GM19455 (cell line): ENCODE data around the gene IPCEF1.

Experiments
- ATAC-seq: cut with Tn5 transposase; IDR thresholded peaks from one replicate; pipeline ENCODE4 v1.9.1; 2021; ENCODE audit not compliant: unreplicated experiment

Gene IPCEF1

DNA sequence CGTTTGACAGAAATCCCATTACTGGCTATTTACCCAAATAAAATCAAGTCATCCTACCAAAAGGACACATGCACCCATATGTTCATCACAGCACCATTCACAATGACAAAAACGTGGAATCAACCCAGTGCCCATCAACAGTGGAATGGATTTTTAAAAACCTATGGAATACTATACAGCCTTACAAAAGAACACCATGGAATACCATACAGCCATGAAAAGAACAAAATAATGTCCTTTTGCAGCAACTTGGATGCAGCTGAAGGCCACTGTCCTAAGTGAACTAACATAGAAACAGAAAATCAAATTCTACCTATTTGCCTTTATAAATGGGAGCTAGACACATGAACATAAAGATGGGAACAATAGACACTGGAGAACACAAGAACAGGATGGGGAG, 17.4 kb upstream of the IPCEF1 start:
- ATAC-seq = no peak

DNA sequence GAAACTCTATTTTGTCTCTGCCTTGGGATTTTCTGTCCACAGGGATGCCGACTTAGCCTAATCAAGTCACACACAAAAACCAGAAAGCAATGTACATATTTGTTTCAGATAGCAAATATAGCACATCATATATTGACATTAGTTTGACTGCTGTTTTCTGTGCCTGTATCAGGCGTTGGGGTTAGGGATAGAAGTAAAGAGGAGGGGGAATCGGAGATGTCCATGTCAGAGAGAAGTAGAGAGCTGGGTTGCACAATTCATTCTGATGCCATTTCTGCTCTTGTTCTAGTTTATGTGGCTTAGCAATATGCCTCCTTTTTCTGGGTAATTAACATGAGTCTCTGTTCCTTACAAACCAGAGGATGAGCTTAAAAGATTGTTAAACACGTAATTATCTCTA, 14.7 kb upstream of the IPCEF1 start:
- ATAC-seq = no peak

DNA sequence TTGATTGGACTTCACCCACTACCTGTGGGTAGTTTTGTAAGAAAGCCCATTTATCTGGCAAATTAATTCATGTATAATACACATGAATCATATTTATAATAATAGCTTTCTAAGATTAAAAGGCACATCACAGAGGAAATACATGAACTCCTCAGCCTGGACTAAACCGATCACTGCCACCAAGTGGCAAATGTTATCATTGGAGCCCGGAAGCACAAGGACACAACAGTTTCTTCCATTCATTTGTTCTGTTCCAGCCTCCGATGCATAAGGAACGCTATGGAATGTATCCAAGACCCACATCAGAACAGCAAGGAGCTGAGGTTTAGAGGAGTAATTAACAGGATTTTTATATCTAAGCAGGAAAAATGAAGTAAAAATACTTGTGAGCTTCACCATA, 13.9 kb upstream of the IPCEF1 start:
- ATAC-seq = no peak

DNA sequence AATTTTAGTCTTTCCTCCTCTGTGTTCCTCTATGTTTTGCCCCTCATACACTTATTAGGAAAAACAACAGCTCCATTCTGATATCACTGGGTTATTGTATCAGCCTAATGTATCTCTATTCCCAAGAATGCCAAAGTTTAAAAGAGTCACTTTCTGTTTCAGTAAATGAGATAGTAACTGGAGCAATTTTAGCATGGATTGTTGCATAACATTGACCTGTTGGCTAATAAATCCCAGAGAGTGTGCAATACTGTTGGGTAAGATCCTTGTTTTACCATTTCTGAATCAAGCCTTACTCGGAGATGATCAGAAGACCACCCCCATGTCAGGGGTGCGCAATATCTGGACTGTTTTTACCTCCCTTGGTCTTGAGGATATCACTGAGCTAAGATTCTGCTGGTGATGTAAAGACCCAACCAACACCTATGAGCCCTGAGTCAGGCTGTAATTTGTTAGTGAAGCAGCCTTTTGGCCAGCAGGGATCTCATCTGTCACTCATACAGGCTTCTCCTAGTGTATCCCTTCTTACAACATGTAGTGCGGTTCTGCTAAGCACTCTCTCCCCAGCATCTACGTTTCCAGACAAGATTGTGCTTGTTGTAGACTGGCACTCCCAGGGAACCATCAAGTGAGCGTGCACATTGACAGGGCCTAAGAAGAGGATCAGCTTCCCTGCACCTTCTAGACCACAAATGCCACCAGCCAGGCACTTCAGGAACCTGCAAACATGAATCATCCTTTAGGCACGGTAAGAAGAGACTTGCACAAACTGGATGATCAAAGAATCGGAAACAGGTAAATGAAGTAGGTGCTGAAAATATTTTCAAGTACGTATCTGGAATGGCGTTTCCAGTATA, 11.5 kb upstream of the IPCEF1 start:
- no peak for ATAC-seq

DNA sequence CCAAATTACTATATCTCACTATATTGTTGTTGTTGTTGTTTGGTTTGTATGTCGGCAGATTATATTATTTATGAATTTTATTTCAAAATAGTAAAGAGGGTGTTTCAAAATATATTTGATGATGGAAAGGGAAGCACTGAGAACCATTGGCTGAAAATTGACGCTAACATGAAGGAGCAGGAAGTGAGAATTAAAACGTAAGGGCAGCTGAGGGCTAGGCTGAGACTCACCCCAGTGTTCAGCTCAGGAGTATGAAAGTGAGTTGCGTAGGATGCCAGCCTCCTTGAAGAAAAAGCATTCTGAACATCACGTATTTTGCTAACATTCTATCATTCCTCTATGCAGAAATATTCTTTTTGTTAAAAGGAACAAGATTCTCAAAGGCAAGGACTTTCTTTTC, 10.7 kb upstream of the IPCEF1 start:
- ATAC-seq = no peak

DNA sequence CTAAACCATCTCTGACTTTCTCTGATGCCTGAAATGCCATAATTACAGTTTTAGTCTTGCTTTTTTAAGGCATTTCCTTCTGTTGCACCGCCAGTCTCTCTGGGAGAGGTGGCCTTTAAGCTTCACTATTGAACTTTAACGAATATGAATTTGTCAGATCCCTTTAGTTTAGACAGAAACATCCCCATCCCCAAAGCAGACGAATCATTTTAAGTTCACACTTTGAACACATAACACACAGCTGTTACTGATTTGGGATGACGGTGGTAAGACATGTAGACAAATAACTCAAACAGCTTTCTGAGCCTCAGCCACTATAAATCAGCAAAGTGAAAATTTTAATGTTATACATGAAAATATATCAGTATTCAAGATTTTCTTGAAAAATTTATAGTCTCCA, 7.2 kb upstream of the IPCEF1 start:
- ATAC-seq = no peak

DNA sequence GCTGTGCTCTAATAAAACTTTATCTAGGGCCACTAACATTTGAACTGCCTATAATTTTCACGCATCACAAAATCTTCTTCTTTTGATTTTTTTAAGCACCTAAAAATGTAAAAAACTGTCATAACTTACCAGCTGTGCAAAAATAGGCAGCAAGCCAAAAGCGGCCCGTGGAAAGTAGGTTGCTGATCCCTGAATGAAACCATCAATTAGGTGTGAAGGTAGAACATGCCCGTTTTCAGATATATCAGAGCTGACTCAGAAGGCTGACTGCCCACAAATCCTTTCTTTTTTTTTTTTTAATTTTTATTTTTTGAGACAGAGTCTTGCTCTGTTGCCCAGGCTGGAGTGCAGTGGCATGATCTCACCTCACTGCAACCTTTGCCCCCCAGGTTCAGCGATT, 4.9 kb upstream of the IPCEF1 start:
- ATAC-seq = no peak

DNA sequence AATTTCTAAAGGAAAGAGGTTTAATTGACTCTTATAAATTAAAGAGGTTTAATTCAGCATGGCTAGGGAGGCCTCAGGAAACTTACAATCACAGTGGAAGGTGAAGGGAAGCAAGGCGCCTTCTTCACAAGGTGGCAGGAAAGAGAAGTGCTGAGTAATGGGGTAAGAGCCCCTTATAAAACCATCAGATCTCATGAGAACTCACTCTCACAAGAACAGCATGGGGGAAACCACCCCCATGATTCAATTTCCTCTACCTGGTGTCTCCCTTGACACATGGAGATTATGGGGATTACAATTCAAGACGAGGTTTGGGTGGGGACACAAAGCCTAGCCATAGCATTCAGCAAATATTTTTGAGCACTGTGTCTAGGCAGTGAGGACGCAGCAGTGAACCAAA, 3.9 kb upstream of the IPCEF1 start:
- ATAC-seq = no peak

DNA sequence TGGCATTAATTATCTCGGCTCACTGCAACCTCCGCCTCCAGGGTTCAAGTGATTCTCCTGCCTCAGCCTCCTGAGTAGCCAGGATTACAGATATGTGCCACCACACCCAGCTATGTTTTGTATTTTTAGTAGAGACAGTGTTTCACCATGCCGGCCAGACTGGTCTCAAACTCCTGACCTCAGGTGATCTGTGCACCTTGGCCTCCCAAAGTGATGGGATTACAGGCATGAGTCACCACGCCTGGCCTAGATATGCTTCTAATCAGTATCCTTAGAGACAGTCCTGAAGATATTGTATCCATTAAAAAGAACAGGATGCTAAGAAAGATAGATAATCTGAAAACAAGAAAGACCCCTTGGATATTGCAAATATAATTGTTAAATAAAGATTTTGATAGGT, 3.1 kb upstream of the IPCEF1 start:
- ATAC-seq = no peak

DNA sequence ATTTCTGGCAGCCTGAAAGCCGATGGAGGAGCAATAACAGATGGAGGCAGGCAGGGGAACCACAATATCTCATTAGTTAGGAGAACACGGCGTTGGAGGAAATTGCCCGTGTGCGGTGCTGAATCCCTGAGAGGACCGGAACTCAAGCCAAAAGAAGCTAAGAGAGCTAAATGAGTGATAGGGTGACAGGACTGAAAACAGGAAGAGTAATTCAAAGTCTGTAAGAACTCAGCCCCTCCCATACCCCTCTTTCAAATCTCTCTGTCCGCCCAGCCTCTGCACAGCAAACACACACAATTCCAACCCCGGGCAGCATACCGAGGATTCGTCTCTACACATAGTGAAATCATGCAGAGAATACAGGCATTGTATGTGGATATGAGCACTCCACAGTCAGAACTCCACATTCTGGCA, 2.6 kb upstream of the IPCEF1 start:
- no peak for ATAC-seq

DNA sequence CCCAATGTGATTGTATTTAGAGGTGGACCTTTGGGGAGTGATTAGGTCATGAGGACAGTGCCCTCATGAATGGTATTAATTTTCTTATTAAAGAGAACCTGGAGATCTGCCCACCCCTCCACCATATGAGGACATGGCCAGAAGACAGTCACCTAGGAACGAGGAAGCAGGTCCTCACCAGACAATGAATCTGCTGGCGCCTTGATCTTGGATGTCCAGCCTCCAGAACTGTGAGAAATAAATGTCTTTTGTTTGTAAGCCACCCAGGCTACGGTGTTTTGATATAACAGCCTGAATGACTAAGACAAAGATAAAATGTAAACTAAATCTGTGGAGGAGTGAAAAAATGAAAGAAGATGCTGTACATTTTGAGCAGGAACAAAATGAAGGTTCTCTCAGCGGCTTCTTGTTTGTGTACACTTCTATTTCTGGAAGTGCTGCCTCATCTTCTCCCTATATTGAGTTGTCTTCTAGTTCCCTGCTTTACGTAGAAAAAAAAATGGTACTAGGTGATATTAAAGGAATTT, 1.5 kb upstream of the IPCEF1 start:
- ATAC-seq = no peak

DNA sequence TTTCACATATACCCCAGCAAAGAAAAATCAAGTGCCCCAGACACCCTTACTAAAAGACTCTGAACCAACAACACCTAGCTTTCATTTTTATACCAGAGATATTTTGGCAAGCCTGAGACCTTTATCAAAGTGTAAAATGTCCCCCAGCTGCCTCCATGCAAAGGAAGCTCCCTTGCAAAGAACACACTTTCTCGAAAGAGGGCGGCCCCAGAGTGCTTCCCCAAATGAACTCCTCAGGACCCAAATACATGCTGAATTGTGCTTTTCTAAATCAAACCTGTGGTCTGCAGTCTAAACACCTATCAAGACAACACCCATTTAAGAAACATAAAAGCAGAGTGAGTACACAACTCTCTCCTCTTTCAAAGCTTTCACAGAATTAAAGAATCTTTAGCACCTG, 490 bp downstream of the IPCEF1 start:
- ATAC-seq = no peak

DNA sequence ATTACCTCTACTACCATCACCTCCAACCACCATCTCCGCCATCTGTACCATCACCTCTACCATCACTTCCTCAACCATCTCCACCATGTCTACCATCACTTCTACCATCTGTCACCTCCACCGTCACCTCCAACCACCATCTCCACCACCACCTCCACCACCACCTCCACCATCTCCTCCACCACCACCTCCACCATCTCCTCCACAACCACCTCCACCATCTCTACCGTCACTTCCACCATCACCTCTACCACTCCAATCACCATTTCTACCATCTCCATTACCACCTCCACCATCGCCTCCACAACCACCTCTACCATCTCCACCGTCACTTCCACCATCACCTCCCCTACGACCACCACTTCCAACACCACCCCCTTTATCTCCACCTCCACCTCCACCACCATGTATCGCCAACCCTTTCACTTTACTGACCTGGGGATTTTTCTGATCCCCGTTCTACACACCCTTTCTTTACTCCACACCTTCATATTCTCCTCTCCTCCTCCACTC, 2.3 kb downstream of the IPCEF1 start:
- no peak for ATAC-seq

DNA sequence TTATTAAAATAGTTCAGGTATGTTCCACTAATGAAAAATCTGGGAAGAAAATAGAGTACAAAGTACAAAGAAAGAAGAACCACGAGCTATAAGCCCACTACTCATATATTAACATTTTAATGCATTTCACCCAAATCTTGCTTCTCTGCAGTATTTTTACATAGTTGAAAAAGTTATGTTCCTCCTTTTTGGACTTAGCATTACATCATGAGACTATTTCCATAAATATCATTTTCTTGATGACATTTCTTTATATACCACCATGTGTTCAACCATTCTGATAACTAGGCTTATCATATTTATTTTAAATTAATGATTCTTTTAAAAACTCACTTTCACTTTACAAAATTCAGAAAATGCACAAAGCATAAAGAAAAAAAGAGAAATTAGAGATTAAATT, 3.0 kb downstream of the IPCEF1 start:
- no peak for ATAC-seq

DNA sequence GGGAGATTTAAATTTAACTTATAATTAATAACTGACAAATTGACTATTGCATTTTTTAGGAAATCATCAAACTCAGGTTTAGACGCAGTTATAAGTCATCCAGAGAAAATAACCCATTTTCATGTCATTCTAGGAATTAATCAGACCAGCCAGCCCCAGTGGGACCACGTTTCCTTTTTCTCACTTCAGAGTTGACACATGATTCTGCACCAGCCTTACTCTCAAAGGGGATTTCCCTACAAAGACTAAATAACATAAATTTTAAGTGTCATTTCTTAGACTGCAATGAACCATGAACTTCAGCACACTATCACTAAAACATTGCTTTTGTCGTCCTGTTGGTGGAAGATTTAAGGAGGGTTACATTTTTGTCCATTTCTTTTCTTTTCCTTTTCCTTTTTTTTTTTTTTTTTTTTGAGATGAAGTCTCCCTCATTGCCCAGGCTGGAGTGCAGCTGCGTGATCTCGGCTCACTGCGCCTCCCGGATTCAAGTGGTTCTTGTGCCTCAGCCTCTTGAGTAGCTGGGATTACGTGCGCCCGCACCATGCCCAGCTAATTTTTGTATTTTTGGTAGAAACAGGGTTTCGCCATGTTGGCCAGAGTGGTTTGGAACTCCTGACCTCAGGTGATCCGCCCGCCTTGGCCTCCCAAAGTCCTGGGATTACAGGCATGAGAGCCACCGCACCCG, 3.6 kb downstream of the IPCEF1 start:
- peak; percentile 70 for ATAC-seq

DNA sequence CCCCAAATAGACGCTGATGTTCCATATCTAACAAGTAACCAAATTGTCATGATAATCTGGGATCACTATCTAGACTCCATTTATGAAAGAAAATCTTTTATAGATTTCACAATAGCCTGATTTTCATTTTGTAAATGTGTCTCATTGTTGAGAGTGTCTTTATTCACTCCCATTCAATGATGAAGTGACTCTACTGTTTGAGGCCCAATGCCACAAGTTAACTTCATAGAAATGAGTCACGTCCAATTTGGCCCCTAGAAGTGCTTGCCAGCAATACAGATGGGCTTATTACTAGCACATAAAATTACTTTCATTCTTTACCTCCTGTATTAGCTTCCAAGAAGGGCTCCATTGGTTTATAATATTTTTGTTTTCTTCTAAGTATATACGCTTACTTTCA, 6.3 kb downstream of the IPCEF1 start:
- no peak for ATAC-seq

DNA sequence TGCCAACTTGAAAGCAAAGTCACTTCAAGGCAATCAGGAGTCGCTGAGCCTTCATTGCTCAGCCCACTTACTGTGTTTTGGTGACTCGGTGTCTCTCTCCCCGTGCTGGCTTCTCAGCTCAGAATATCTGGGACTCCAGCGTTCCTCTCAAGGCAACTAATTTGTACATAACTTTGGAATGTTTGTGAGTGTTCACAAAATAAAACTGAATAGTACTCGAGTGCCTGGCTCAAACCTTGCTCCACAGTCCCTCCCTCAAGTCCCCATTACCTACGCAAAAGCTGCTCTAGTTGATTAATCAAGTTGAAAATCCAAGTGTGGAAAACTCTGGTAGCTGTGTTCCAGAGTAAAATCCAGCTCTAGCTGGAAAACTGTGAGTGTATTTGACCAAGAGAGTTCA, 8.6 kb downstream of the IPCEF1 start:
- ATAC-seq = no peak

DNA sequence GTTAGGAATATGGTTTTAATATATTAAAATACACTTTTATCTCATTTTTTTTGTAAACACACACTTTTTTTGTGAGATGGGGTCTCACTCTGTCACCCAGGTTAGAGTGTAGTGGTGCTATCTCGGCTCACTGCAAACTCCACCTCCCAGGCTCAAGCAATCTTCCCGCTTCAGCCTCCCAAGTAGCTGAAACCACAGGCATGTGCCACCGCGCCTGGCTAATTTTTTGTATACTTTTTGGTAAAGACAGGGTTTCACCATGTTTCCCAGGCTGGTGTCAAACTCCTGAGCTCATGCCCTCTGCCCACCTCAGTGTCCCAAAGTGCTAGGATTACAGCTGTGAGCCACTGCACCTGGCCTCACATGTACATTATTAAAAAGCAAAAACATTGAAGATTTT, 10.8 kb downstream of the IPCEF1 start:
- ATAC-seq = no peak

DNA sequence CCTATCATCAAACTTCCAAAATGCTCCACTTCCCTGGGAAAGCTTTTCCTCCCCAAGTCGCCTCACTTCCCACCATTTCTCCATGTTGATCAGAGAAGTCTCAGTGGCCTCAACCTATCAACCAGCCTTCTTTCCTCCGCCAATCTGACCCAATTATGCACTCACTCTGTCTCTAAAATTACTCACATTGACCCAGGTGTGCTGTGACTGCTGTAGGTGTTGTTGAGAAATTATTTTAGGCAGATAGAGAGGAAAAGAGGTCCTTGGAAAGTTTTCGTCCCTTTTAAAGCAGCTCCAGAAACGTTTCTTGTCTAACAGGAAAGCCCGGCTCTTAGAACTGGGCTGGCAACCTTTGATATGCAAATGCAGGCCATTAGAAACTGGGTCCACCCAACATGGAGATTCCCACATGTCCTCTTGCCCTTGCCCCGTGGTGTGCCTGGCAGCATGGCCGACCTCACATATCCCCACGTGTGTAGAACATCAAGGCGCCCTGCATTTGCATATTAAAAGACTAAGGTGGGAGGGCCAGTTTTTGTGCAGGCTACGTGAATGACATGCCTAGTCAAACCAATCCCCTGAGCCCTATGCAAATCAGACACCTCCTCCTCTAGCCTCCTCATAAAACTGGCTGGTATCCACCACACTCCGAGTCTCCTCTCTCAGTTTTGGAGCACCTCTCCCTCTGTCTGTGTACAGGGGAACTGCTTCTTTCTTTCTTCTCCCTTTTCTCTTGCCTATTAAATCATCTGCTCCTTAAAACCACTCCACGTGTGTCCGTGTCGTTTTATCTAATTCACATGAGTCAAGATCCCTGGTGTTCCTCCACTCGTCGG, 12.9 kb downstream of the IPCEF1 start:
- no peak for ATAC-seq

DNA sequence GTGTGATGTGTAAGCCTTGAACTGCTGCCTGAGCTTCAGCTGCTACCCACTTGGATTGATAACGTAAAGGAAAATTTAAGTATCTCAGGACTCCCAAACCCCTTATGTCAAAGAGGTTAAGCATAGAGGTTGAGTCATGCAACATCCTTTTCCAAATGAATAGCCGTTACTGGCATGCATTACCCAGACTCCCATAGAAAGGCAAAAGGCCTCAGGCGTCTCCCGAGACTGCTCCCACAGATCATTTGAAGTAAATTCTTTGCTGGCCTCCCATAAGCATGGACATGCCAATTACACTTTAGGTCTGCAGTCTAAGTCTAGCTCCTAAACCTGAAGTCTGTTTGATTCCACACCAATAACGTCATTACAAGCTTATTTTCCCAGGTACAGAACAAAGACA, 14.7 kb downstream of the IPCEF1 start:
- no peak for ATAC-seq

DNA sequence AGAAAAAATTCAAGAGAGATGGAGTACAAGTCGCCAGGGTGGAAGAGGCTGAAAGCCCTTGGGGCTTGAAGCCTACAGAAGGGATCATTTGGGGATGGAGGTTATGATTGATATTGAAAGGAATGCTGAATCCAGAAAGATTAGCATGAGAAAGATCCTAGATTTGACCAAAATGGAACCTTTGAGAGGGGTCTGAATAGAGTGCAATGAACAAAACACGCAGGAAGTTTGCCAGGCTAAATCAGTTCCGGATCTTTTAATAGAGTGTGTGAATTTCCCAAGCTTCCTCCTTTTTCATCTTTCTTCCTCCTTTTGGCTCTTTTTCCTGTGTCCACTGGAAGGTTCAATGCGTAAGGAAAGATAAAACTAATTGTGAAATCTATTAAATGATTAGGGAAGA, 15.3 kb downstream of the IPCEF1 start:
- ATAC-seq = no peak
